Upper lobe of left lung (tissue), 4 donors: ENCODE data around the gene AKNA.

Experiments used
- EP300 ChIP-seq, 4 donors: sonication (generic); formaldehyde crosslinking; IDR thresholded peaks; one replicate each; pipeline ENCODE4 v1.5.1; 2017; ENCODE audit warnings: antibody characterized with exemption in 4 of 4, control low read depth in 2 of 4
- POLR2AphosphoS5 ChIP-seq, 2 donors: sonication (generic); formaldehyde crosslinking; IDR thresholded peaks; one replicate each; pipeline ENCODE4 v1.5.1; 2017; ENCODE audit warnings: antibody characterized with exemption in 2 of 2
- TF ChIP-seq, protein P1 (sequence below), 6 experiments: fragments of 450-650 bp in 4 of 6; fragments of 200-600 bp in 2 of 6; sonication (generic) in 2 of 6; IDR thresholded peaks; one replicate each; pipeline ENCODE4 v1.5.1; 2016 to 2019; ENCODE audit warnings: antibody characterized with exemption in 6 of 6

DNA sequence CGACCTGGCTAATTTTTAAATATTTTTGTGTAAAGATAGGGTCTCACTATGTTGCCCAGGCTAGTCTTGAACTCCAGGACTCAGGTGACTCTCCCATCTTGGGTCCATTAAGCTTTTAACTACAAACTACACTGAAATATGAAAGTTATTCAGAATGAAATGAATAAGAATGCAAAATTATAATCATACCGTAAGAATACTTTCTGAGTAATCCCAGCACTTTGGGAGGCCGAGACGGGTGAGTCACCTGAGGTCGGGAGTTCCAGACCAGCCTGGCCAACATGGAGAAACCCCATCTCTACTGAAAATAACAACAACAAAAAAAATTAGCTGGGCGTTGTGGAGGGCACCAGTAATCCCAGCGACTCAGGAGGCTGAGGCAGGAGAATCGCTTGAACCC lies 66.0 kb downstream of the AKNA start:
- TF ChIP-seq, protein P1, sequence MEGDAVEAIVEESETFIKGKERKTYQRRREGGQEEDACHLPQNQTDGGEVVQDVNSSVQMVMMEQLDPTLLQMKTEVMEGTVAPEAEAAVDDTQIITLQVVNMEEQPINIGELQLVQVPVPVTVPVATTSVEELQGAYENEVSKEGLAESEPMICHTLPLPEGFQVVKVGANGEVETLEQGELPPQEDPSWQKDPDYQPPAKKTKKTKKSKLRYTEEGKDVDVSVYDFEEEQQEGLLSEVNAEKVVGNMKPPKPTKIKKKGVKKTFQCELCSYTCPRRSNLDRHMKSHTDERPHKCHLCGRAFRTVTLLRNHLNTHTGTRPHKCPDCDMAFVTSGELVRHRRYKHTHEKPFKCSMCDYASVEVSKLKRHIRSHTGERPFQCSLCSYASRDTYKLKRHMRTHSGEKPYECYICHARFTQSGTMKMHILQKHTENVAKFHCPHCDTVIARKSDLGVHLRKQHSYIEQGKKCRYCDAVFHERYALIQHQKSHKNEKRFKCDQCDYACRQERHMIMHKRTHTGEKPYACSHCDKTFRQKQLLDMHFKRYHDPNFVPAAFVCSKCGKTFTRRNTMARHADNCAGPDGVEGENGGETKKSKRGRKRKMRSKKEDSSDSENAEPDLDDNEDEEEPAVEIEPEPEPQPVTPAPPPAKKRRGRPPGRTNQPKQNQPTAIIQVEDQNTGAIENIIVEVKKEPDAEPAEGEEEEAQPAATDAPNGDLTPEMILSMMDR (IDR thresholded peaks at IDR 0.05): no peak
- no peak for TF ChIP-seq POLR2AphosphoS5 (IDR thresholded peaks at IDR 0.05)
- TF ChIP-seq EP300 (IDR thresholded peaks at IDR 0.05): no peak
